Activated naive CD4-positive, alpha-beta T cell treated with anti-CD3 and anti-CD28 coated beads, Interleukin-2, amount 50 U/mL, for 16 hours (primary cell): ENCODE results near the gene NEDD8.

Experiments used
- DNase-seq: peaks from one replicate; pipeline ENCODE4 v3.0.0-alpha.2; 2020

The NEDD8 gene

GRCh38 chr14:24177041-24177825 lies 54.9 kb downstream of the NEDD8 start:
- DNase-seq = no peak

- no peak for DNase-seq
These were observed 55.6 kb downstream of the NEDD8 start for GRCh38 chr14:24176599-24176998.

- no peak for DNase-seq
These were observed 59.3 kb downstream of the NEDD8 start for GRCh38 chr14:24172871-24173281.

- no peak for DNase-seq
These were observed 59.8 kb downstream of the NEDD8 start for GRCh38 chr14:24172261-24172860.

- peak; percentile 68 for DNase-seq
These were observed 60.5 kb downstream of the NEDD8 start, which contains the start of gene REC8 for GRCh38 chr14:24171422-24172260. Gene REC8 (plus strand): TSS chr14:24172080. CDS start chr14:24172553, 473 bp downstream.

GRCh38 chr14:24167469-24168114 lies 64.6 kb downstream of the NEDD8 start:
- DNase-seq = no peak
